Lower leg skin (tissue), 4 donors: ENCODE measurements around the gene SDK2. TPM values are rescaled to one million over a fixed set of nuclear protein-coding genes. Genes with fewer than 3 reads are reported as not detected.

ENCODE experiments used
- DNase-seq, 2 donors: peaks; one replicate each; pipeline ENCODE4 v3.0.0-alpha.2; 2019; ENCODE audit warnings: low spot score in 2 of 2
- H3K4me3 ChIP-seq: fragments of 200-600 bp; sonication (generic); 2 replicates; pipeline ENCODE4 v1.5.1; 2017; ENCODE audit warnings: mild to moderate bottlenecking, low read depth; ENCODE audit not compliant: poor library complexity, severe bottlenecking
- POLR2A ChIP-seq, 2 donors: fragments of 450-650 bp; IDR thresholded peaks; one replicate each; pipeline ENCODE4 v1.6.1; 2016 to 2017; ENCODE audit warnings: antibody characterized with exemption in 2 of 2, mild to moderate bottlenecking in 1 of 2, moderate library complexity in 1 of 2
- WGBS, 2 donors: methylation state at CpG; one replicate each; pipeline ENCODE4 v1.1.5; 2018; 5-methylcytosine and 5-hydroxymethylcytosine counted together
- intact Hi-C: fragments of 100-400 bp; cut with DNase I; formaldehyde crosslinking; loops from one replicate; pipeline ENCODE4 v1.15.0; 2023; ENCODE audit warnings: low total_unique reads
- total RNA-seq, 4 donors: library from RNA; depleted of rRNA; stranded (reverse); fragments of >200 nt; gene quantifications; one replicate each; pipeline ENCODE4 v1.1.0, GENCODE V29; 2016
- TF ChIP-seq, protein P1 (sequence below), 3 donors: fragments of 450-650 bp; IDR thresholded peaks; one replicate each; pipeline ENCODE4 v1.5.1; 2016; ENCODE audit warnings: antibody characterized with exemption in 3 of 3, mild to moderate bottlenecking in 3 of 3, moderate library complexity in 2 of 3

Gene SDK2
- total RNA-seq, 4 donors from 2014 or later, result 1.5 to 4.4 (median 1.6) TPM

DNA sequence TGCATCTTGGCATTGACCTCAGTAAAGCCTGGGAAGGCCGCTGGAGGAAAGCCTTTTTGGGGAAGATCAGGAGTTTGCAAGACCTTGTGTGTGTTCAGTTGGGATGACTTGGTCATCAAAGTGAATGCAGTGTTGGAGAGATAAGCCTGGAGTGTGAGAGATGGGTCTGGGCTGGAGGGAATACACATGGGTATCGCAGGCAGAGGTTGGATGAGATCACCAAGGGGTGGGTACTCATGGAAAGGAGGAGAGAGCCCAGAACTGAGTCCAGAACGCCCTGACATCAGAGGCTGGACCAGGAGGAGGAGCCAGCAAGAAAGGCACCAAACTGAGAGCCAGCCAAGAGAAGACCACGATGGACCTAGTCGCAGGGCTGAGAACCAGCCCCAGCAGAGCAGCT lies 35.2 kb downstream of the SDK2 start:
- no peak for DNase-seq
- TF ChIP-seq, protein P1, sequence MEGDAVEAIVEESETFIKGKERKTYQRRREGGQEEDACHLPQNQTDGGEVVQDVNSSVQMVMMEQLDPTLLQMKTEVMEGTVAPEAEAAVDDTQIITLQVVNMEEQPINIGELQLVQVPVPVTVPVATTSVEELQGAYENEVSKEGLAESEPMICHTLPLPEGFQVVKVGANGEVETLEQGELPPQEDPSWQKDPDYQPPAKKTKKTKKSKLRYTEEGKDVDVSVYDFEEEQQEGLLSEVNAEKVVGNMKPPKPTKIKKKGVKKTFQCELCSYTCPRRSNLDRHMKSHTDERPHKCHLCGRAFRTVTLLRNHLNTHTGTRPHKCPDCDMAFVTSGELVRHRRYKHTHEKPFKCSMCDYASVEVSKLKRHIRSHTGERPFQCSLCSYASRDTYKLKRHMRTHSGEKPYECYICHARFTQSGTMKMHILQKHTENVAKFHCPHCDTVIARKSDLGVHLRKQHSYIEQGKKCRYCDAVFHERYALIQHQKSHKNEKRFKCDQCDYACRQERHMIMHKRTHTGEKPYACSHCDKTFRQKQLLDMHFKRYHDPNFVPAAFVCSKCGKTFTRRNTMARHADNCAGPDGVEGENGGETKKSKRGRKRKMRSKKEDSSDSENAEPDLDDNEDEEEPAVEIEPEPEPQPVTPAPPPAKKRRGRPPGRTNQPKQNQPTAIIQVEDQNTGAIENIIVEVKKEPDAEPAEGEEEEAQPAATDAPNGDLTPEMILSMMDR (IDR thresholded peaks at IDR 0.05), result no peak
- WGBS, 2 donors, result 87 to 89% methylated on average over 5 of the region's 5 CpGs
- intact Hi-C loops, result no loop called here
- no peak overlapping the region for H3K4me3 ChIP-seq

DNA sequence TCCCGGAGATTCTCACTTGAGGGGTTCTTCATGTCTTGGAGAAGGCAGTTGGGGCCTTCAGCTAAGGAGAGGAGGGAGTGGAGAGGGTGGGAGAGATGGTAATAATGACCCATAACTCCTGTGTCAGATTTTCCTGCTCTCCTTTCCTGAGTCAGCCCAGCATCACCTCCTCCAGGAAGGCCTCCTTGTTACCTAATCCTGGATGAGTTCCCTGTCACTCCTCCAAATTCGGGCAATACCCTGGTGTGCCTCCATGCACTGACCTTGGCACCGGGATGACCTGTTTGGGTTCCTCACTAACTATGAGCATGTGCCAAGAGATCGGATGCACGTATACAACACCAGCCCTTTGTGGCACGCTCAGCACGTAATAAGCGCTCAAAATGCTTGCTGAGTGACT lies 38.8 kb downstream of the SDK2 start:
- 92 to 95% methylated on average over 8 of the region's 8 CpGs for WGBS, 2 donors
- no peak for TF ChIP-seq POLR2A (IDR thresholded peaks at IDR 0.05)
- H3K4me3 ChIP-seq, result no peak overlapping the region
- no peak for DNase-seq
- intact Hi-C loops, result no loop called here

DNA sequence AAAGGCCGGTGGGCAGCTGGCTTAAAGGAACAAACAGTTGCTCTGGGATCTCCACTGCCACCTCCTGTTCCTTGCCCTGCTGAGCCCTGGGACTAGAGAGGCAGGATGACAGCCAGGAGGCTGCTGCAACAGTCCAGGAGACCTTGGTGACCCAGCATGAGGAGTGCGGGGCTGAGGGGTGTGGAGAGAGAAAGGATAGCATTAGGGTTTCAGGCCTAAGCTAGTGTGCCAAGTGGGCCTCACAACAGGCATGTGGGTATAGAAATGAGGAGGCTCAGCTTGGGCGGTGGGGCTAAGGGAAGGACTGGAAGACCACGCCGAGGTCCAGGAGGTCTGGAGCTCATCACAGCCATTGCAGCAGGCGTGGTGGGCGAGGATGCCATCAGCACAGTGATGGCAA lies 39.8 kb downstream of the SDK2 start:
- H3K4me3 ChIP-seq, result no peak overlapping the region
- TF ChIP-seq POLR2A (IDR thresholded peaks at IDR 0.05), result no peak
- TF ChIP-seq, protein P1 (IDR thresholded peaks at IDR 0.05), result no peak
- intact Hi-C loops, result no loop called here
- WGBS, 2 donors, result 86 to 97% methylated on average over 7 of the region's 7 CpGs
- DNase-seq, result no peak

DNA sequence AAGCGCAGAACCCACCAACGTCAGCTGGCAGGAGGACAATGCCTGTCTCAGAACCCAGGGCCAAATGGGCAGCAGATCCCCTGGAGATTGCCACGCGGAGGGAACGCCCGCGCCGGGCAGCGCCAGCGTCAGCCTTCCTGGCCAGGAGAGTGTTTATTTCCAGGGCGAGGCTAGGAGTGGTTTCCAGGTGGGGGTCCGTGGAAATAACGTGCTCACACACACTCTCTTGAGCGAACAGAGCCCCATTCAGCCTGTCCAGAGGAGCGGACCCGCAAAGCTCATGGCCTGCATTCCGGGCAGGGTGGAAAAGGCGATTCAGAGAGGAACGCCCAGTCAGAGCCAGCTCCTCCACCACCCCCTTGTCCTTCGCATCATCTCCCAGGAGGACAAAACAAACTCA lies 40.3 kb downstream of the SDK2 start:
- intact Hi-C loops, result no loop called here
- TF ChIP-seq POLR2A (IDR thresholded peaks at IDR 0.05), result no peak
- TF ChIP-seq, protein P1 (IDR thresholded peaks at IDR 0.05), result no peak
- 86 to 92% methylated on average over 20 of the region's 20 CpGs for WGBS, 2 donors
- DNase-seq, result no peak
- H3K4me3 ChIP-seq, result no peak overlapping the region

DNA sequence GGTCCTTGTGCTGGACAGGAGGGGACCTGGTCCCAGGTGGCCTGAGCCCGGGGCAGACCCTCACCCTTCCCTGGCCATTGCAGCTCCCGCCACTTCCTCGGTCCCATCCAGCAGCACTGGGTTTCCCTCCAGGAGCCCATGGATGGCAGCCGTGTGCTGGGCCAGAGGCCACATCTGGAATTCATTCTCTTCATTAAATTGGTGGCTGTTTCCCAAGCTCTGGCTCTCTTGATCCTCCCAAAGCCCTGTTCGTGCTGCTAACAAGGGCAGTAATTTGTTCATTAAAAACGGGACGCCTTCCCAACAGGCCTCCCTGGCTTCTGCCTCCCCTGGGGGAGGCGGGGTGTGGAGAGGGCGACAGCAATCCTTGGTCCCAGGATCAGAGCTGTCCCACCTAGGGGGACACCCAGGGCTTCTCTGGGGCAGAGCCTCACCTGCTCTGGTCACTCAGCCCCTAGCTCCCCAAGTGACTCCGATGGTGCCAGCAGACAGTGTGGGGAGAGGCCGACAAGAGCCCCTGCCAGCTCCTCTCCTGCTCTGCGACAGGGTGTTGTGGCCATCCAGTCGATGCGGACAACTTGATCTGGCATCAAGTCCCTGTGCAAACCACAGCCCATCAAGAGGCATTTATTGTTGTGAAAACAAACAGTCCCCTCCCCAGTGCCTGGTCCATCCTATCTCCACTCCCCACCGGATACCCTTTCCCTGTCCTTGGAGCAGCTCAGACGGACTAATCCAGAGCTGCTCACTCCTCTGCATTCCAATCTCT lies 44.0 kb downstream of the SDK2 start:
- WGBS, 2 donors, result 55 to 60% methylated on average over 16 of the region's 16 CpGs
- no peak for DNase-seq
- TF ChIP-seq, protein P1 (IDR thresholded peaks at IDR 0.05), result no peak
- no peak for TF ChIP-seq POLR2A (IDR thresholded peaks at IDR 0.05)
- intact Hi-C loops, result no loop called here
- H3K4me3 ChIP-seq, result no peak overlapping the region

DNA sequence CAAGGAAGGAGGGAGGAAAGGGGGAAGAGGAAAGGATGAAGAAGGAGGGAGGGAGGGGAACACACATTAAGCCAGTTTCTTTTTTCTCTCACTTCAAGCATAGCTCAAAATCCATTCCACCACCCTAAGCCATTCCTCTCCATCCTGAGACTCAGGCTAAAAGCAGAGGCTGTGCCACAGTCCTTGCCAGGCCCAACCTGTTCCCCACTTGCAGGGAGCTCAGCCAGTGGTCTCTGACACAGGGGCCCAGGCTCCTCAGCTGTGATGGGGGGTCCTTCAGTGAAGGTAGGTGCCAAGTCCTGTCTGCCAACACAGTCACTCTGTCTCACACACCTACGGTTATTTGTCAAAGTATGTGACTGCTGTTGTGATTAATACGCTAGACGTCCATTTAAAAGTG lies 44.6 kb downstream of the SDK2 start:
- no peak overlapping the region for H3K4me3 ChIP-seq
- DNase-seq, result no peak
- no peak for TF ChIP-seq POLR2A (IDR thresholded peaks at IDR 0.05)
- TF ChIP-seq, protein P1 (IDR thresholded peaks at IDR 0.05), result no peak
- WGBS, 2 donors, result 74 to 82% methylated on average over 3 of the region's 3 CpGs
- intact Hi-C loops, result no loop called here
